GM23338 (cell line): ENCODE data around the gene VIPAS39. TPM values are rescaled to one million over a fixed set of nuclear protein-coding genes. Genes with fewer than 3 reads are reported as not detected.

Experiments used
- ATAC-seq: fragments of 200-7000 bp; cut with Tn5 transposase; 3 replicates; pipeline ENCODE4 v1.9.1; 2020
- DNase-seq: peaks from one replicate; pipeline ENCODE4 v3.0.0-alpha.2; 2015; ENCODE audit warnings: low spot score
- H2AFZ ChIP-seq: fragments of 200-600 bp; sonication (generic); 2 replicates; pipeline ENCODE4 v1.8.0; 2016; ENCODE audit warnings: antibody characterized with exemption, mild to moderate bottlenecking, moderate library complexity
- H3F3A ChIP-seq: fragments of 200-600 bp; sonication (generic); replicated peaks from 2 replicates; pipeline ENCODE4 v1.8.0; 2017; ENCODE audit warnings: antibody characterized with exemption, mixed run types, low read depth
- H3K27ac ChIP-seq: fragments of 200-600 bp; sonication (generic); 2 replicates; pipeline ENCODE4 v1.6.1; 2016; ENCODE audit warnings: low read depth
- H3K27me3 ChIP-seq: fragments of 200-600 bp; sonication (generic); 2 replicates; pipeline ENCODE4 v1.8.0; 2016; ENCODE audit warnings: mild to moderate bottlenecking, mixed run types, moderate library complexity; ENCODE audit not compliant: insufficient read depth
- H3K36me3 ChIP-seq: fragments of 200-600 bp; sonication (generic); 2 replicates; pipeline ENCODE4 v1.8.0; 2016; ENCODE audit warnings: mild to moderate bottlenecking; ENCODE audit not compliant: insufficient read depth
- H3K4me1 ChIP-seq: fragments of 200-600 bp; sonication (generic); 2 replicates; pipeline ENCODE4 v1.8.0; 2016; ENCODE audit warnings: mild to moderate bottlenecking, moderate library complexity; ENCODE audit not compliant: insufficient read depth
- H3K4me2 ChIP-seq: fragments of 200-600 bp; sonication (generic); 2 replicates; pipeline ENCODE4 v1.7.1; 2017; ENCODE audit warnings: mixed run types
- H3K4me3 ChIP-seq: fragments of 200-600 bp; sonication (generic); 2 replicates; pipeline ENCODE4 v1.6.1; 2016; ENCODE audit warnings: mixed run types
- H3K79me2 ChIP-seq: fragments of 200-600 bp; sonication (generic); replicated peaks from 2 replicates; pipeline ENCODE4 v1.8.0; 2017; ENCODE audit warnings: mild to moderate bottlenecking; ENCODE audit not compliant: insufficient read depth
- H3K9me2 ChIP-seq: fragments of 200-600 bp; sonication (generic); 2 replicates; pipeline ENCODE4 v1.8.0; 2017; ENCODE audit not compliant: insufficient read depth
- H4K20me1 ChIP-seq: fragments of 200-600 bp; sonication (generic); replicated peaks from 2 replicates; pipeline ENCODE4 v1.8.0; 2017; ENCODE audit warnings: mild to moderate bottlenecking; ENCODE audit not compliant: insufficient read depth
- H3K27ac Mint-ChIP-seq: 2 replicates; pipeline ENCODE4 v1.8.0; 2020; ENCODE audit warnings: inconsistent platforms, mild to moderate bottlenecking, moderate library complexity, mixed read lengths
- H3K27me3 Mint-ChIP-seq: 3 replicates; pipeline ENCODE4 v1.8.0; 2022; ENCODE audit warnings: low read depth, mild to moderate bottlenecking, moderate library complexity, mixed read lengths, inconsistent platforms; ENCODE audit not compliant: insufficient read depth, poor library complexity
- H3K36me3 Mint-ChIP-seq: 3 replicates; pipeline ENCODE4 v1.8.0; 2021; ENCODE audit warnings: low read depth, mild to moderate bottlenecking, inconsistent platforms, moderate library complexity, mixed read lengths
- H3K4me1 Mint-ChIP-seq: 3 replicates; pipeline ENCODE4 v1.8.0; 2020; ENCODE audit warnings: mild to moderate bottlenecking, inconsistent platforms, mixed read lengths
- H3K4me3 Mint-ChIP-seq: 3 replicates; pipeline ENCODE4 v1.8.0; 2021; ENCODE audit warnings: moderate library complexity, mild to moderate bottlenecking, inconsistent platforms, mixed read lengths
- H3K9me3 Mint-ChIP-seq: 3 replicates; pipeline ENCODE4 v1.8.0; 2020; ENCODE audit warnings: moderate library complexity, mild to moderate bottlenecking, inconsistent platforms, mixed read lengths
- CREB1 ChIP-seq: fragments of 250-450 bp; sonication (Bioruptor Pico); IDR thresholded peaks from 2 replicates; pipeline ENCODE4 v1.5.0; 2020; ENCODE audit warnings: low read depth, mild to moderate bottlenecking, moderate library complexity
- CTCF ChIP-seq, 2 experiments: fragments of 200-600 bp in 1 of 2; sonication (generic) in 1 of 2; conservative IDR thresholded peaks; 2 replicates each; pipeline versions ENCODE4 v1.5.1 to v1.6.1; 2016 to 2017; ENCODE audit warnings: antibody characterized with exemption in 2 of 2, low read depth in 2 of 2, mild to moderate bottlenecking in 2 of 2, moderate library complexity in 1 of 2
- EZH2 ChIP-seq: fragments of 200-600 bp; sonication (generic); IDR thresholded peaks from one replicate; pipeline ENCODE4 v1.8.0; 2017; ENCODE audit warnings: antibody characterized with exemption, mild to moderate bottlenecking, low read depth; ENCODE audit not compliant: unreplicated experiment
- EZH2phosphoT487 ChIP-seq: fragments of 200-600 bp; sonication (generic); IDR thresholded peaks from one replicate; pipeline ENCODE4 v1.8.1; 2018; ENCODE audit warnings: antibody characterized with exemption; ENCODE audit not compliant: unreplicated experiment
- JUNB ChIP-seq: IDR thresholded peaks from one replicate; pipeline ENCODE4 v1.6.1; 2016; ENCODE audit warnings: antibody characterized with exemption; ENCODE audit not compliant: unreplicated experiment
- NANOG ChIP-seq: IDR thresholded peaks from 2 replicates; pipeline ENCODE4 v1.6.1; 2016; ENCODE audit warnings: antibody characterized with exemption, borderline replicate concordance
- POLR2AphosphoS5 ChIP-seq: IDR thresholded peaks from 2 replicates; pipeline ENCODE4 v1.6.1; 2016; ENCODE audit warnings: antibody characterized with exemption, low read depth
- ZNF331 ChIP-seq: fragments of 250-450 bp; sonication (Bioruptor Pico); IDR thresholded peaks from 2 replicates; pipeline ENCODE4 v1.5.0; 2020; ENCODE audit warnings: low read depth, mild to moderate bottlenecking, moderate library complexity
- ZNF462 ChIP-seq: fragments of 250-450 bp; sonication (Bioruptor Pico); IDR thresholded peaks from 2 replicates; pipeline ENCODE4 v1.5.0; 2020; ENCODE audit warnings: mild to moderate bottlenecking, moderate library complexity
- polyA plus RNA-seq: library from polyadenylated mRNA; unstranded; fragments of >200 nt; fragmentation: Nextera tagmentation; extraction: Ambion mirVana; gene quantifications from 2 replicates; pipeline ENCODE4 v1.2.1, GENCODE V29; 2016
- total RNA-seq: library from RNA; depleted of rRNA; stranded (reverse); fragments of >200 nt; shearing (Covaris generic); gene quantifications from 2 replicates; pipeline ENCODE4 v1.2.3, GENCODE V29; 2014
- TF ChIP-seq, protein P1 (sequence below): IDR thresholded peaks from one replicate; pipeline ENCODE4 v1.6.1; 2018; ENCODE audit warnings: antibody characterized with exemption; ENCODE audit not compliant: unreplicated experiment

VIPAS39 gene
- total and polyA plus RNA-seq, 2 experiments from 2014 or later = 9.4 to 21.8 TPM

GRCh38 chr14:77495334-77495733, 37.9 kb upstream of the VIPAS39 start (continued):
- no peak for TF ChIP-seq ZNF462
- TF ChIP-seq POLR2AphosphoS5 = no peak
- no peak for TF ChIP-seq CTCF (conservative IDR thresholded peaks at IDR 0.05; ENCODE audit: low read depth in 2 of 2)
- no peak for TF ChIP-seq JUNB

DNA sequence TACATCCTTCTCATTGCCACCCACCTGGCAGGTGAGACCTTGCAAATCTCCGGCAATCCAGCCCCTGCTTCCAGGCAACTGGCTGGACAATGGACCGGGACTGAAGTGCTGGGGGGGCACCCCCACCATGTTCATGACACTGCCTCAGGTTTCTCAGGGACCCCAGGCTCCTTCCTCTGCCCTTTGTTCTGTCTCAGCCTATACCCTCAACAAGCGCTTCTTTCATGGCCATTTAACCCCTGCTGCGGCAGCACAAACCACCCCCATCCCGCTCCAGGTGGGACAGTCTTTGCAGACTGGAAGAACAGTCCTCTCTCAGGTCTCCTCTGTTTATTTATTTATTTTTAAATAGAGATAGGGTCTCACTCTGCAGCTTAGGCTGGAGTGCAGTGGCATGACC, 33.7 kb upstream of the VIPAS39 start:
- no peaks in the 10 kb centered on the region for H3K36me3 Mint-ChIP-seq
- DNase-seq = no peak
- TF ChIP-seq CTCF (conservative IDR thresholded peaks at IDR 0.05; ENCODE audit: low read depth in 2 of 2) (no peak), CREB1 (CRISPR knock-in tag) (no peak), POLR2AphosphoS5 (no peak), NANOG (no peak), ZNF331 (CRISPR knock-in tag) (no peak), JUNB (no peak), EZH2phosphoT487 (no peak), EZH2 (no peak)
- TF ChIP-seq, protein P1, sequence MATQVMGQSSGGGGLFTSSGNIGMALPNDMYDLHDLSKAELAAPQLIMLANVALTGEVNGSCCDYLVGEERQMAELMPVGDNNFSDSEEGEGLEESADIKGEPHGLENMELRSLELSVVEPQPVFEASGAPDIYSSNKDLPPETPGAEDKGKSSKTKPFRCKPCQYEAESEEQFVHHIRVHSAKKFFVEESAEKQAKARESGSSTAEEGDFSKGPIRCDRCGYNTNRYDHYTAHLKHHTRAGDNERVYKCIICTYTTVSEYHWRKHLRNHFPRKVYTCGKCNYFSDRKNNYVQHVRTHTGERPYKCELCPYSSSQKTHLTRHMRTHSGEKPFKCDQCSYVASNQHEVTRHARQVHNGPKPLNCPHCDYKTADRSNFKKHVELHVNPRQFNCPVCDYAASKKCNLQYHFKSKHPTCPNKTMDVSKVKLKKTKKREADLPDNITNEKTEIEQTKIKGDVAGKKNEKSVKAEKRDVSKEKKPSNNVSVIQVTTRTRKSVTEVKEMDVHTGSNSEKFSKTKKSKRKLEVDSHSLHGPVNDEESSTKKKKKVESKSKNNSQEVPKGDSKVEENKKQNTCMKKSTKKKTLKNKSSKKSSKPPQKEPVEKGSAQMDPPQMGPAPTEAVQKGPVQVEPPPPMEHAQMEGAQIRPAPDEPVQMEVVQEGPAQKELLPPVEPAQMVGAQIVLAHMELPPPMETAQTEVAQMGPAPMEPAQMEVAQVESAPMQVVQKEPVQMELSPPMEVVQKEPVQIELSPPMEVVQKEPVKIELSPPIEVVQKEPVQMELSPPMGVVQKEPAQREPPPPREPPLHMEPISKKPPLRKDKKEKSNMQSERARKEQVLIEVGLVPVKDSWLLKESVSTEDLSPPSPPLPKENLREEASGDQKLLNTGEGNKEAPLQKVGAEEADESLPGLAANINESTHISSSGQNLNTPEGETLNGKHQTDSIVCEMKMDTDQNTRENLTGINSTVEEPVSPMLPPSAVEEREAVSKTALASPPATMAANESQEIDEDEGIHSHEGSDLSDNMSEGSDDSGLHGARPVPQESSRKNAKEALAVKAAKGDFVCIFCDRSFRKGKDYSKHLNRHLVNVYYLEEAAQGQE = no peak

More for the DNA sequence above, 33.7 kb upstream of the VIPAS39 start:
- ATAC-seq = peak; percentile 52
- Histone ChIP-seq H3K36me3 (no peaks in the 10 kb centered on the region; the same call in 1 of the 2 replicates), H3K4me2 (no peak overlapping the region), H3F3A (no peaks in the 10 kb centered on the region), H4K20me1 (no peaks in the 10 kb centered on the region), H3K27ac (no peak overlapping the region), H2AFZ (no peak overlapping the region), H3K9me2 (no peaks in the 10 kb centered on the region), H3K79me2 (no peaks in the 10 kb centered on the region), H3K4me1 (no peaks in the 10 kb centered on the region), H3K27me3 (peaks cover under 1% of the 10 kb centered on the region; the same call in 1 of the 2 replicates), H3K4me3 (no peak overlapping the region)
- H3K27ac Mint-ChIP-seq = no peak overlapping the region
- no peaks in the 10 kb centered on the region; the same call in 2 of the 3 replicates for H3K9me3 Mint-ChIP-seq
- H3K4me3 Mint-ChIP-seq = no peak overlapping the region
- no peaks in the 10 kb centered on the region for H3K4me1 Mint-ChIP-seq
- H3K27me3 Mint-ChIP-seq = peaks cover 12% of the 10 kb centered on the region
